HCT116 (cell line): Measurements from ENCODE around the gene SORBS1. TPM values are rescaled to one million over a fixed set of nuclear protein-coding genes. Genes with fewer than 3 reads are reported as not detected.

Experiments
- ATAC-seq: fragments of 200-7000 bp; cut with Tn5 transposase; 2 replicates; pipeline ENCODE4 v1.9.1; 2020; ENCODE audit warnings: mild to moderate bottlenecking, moderate library complexity
- BruUV-seq: library from RNA; stranded (reverse); fragments of 400-500 nt; replicated peaks from 2 replicates; lab custom pipeline; 2021; lab: Mats Ljungman, UMichigan
- CTCF ChIA-PET: fragments of 300-600 bp; sonication (Branson Sonifier 250); formaldehyde crosslinking; loops from one replicate; lab custom pipeline; 2021; ENCODE audit warnings: antibody characterized with exemption; lab: Charles Lee
- POLR2A ChIA-PET: fragments of 300-600, 350-600 bp; sonication (Branson Sonifier 250); formaldehyde crosslinking; loops from one replicate; lab custom pipeline; 2021; ENCODE audit warnings: antibody characterized with exemption; lab: Charles Lee
- RAD21 ChIA-PET, 2 experiments: fragments of 300-600 bp; sonication (Branson Sonifier 250); formaldehyde crosslinking; loops; one replicate each; lab custom pipeline; 2023; ENCODE audit warnings: low total read pairs in 2 of 2; ENCODE audit not compliant: uncharacterized antibody in 2 of 2, unreplicated experiment in 2 of 2, low non-redundant PET in 1 of 2; lab: Charles Lee
- DNase-seq: peaks from one replicate; pipeline ENCODE4 v3.0.0-alpha.2; 2010; ENCODE audit warnings: low read depth, low spot score
- H2AFZ ChIP-seq: fragments of 200-600 bp; shearing (Covaris generic), sonication (generic); 2 replicates; pipeline ENCODE4 v1.6.1; 2017; ENCODE audit warnings: low read depth, mixed run types, mixed read lengths, antibody characterized with exemption, low read length; ENCODE audit not compliant: poor library complexity, severe bottlenecking
- H3K27ac ChIP-seq: 2 replicates; pipeline ENCODE4 v1.5.1; 2012; ENCODE audit warnings: low read depth, low read length
- H3K27me3 ChIP-seq: fragments of 200-600 bp; sonication (generic); 2 replicates; pipeline ENCODE4 v1.6.1; 2016; ENCODE audit warnings: mixed run types, low read length, mixed read lengths; ENCODE audit not compliant: insufficient read depth
- H3K36me3 ChIP-seq, 2 experiments: fragments of 200-500 bp in 1 of 2; fragments of 200-600 bp in 1 of 2; sonication (Bioruptor generic) in 1 of 2; sonication (generic) in 1 of 2; 2 replicates each; pipeline versions ENCODE4 v1.5.1 to v1.6.1; 2014 to 2016; ENCODE audit warnings: low read length in 2 of 2, inconsistent platforms in 1 of 2, mixed read lengths in 1 of 2, mixed run types in 1 of 2; ENCODE audit not compliant: insufficient read depth in 2 of 2, control insufficient read depth in 1 of 2
- H3K4me1 ChIP-seq, 2 experiments: fragments of 200-600 bp in 1 of 2; sonication (generic) in 1 of 2; 2 replicates each; pipeline versions ENCODE4 v1.5.1 to v1.6.1; 2012 to 2017; ENCODE audit warnings: low read length in 2 of 2, inconsistent platforms in 1 of 2, mild to moderate bottlenecking in 1 of 2, mixed read lengths in 1 of 2, mixed run types in 1 of 2, moderate library complexity in 1 of 2; ENCODE audit not compliant: insufficient read depth in 2 of 2, control insufficient read depth in 1 of 2
- H3K4me2 ChIP-seq: fragments of 200-600 bp; sonication (generic); 2 replicates; pipeline ENCODE4 v1.6.1; 2017; ENCODE audit warnings: mixed run types, low read length, mixed read lengths
- H3K4me3 ChIP-seq, 2 experiments: fragments of 200-600 bp in 1 of 2; sonication (generic) in 1 of 2; replicated peaks in 1 of 2; 2 replicates each; pipeline ENCODE4 v1.5.1; 2011 to 2016; ENCODE audit warnings: low read length in 2 of 2, control low read depth in 1 of 2, low read depth in 1 of 2, mild to moderate bottlenecking in 1 of 2, mixed read lengths in 1 of 2, mixed run types in 1 of 2
- H3K79me2 ChIP-seq: fragments of 200-600 bp; sonication (generic); 2 replicates; pipeline ENCODE4 v1.6.1; 2017; ENCODE audit warnings: mild to moderate bottlenecking, mixed run types, low read length, moderate library complexity, mixed read lengths; ENCODE audit not compliant: insufficient read depth
- H3K9ac ChIP-seq: fragments of 200-600 bp; sonication (generic); 2 replicates; pipeline ENCODE4 v1.6.1; 2016; ENCODE audit warnings: low read length, mixed read lengths
- H3K9me2 ChIP-seq: fragments of 200-600 bp; sonication (generic), shearing (Covaris generic); 2 replicates; pipeline ENCODE4 v1.6.1; 2017; ENCODE audit warnings: mixed run types, mild to moderate bottlenecking, moderate library complexity; ENCODE audit not compliant: insufficient read depth
- H3K9me3 ChIP-seq, 2 experiments: fragments of 200-500 bp in 1 of 2; fragments of 200-600 bp in 1 of 2; sonication (Bioruptor generic) in 1 of 2; sonication (generic) in 1 of 2; 2 replicates each; pipeline ENCODE4 v1.6.1; 2014 to 2017; ENCODE audit warnings: low read length in 2 of 2, mixed read lengths in 2 of 2, inconsistent platforms in 1 of 2, low read depth in 1 of 2, mild to moderate bottlenecking in 1 of 2, mixed run types in 1 of 2, moderate library complexity in 1 of 2; ENCODE audit not compliant: control insufficient read depth in 1 of 2, insufficient read depth in 1 of 2
- H4K20me1 ChIP-seq: fragments of 200-600 bp; sonication (generic), shearing (Covaris generic); 2 replicates; pipeline ENCODE4 v1.6.1; 2017; ENCODE audit warnings: mixed run types, mild to moderate bottlenecking, moderate library complexity; ENCODE audit not compliant: insufficient read depth
- CBX3 ChIP-seq: IDR thresholded peaks from 2 replicates; pipeline ENCODE4 v1.6.1; 2012; ENCODE audit warnings: low read depth
- EZH2phosphoT487 ChIP-seq: fragments of 200-600 bp; IDR thresholded peaks from 2 replicates; pipeline ENCODE4 v1.6.1; 2018; ENCODE audit warnings: antibody characterized with exemption, borderline replicate concordance
- JUND ChIP-seq: IDR thresholded peaks from 2 replicates; pipeline ENCODE4 v1.6.1; 2012
- TCF7L2 ChIP-seq: IDR thresholded peaks from 2 replicates; pipeline ENCODE4 v1.7.0; 2011; ENCODE audit warnings: borderline replicate concordance, inconsistent platforms; ENCODE audit not compliant: insufficient read depth, insufficient read length; ENCODE audit errors: extremely low read depth
- ZNF274 ChIP-seq: fragments of 200-500 bp; sonication (Bioruptor generic); IDR thresholded peaks from 2 replicates; pipeline ENCODE4 v1.6.1; 2014; ENCODE audit warnings: mild to moderate bottlenecking, low read depth, low read length, inconsistent platforms
- intact Hi-C: fragments of 100-400 bp; cut with micrococcal nuclease; formaldehyde crosslinking; loops from 2 replicates; pipeline ENCODE4 v1.10.0; 2022
- total RNA-seq: library from RNA; stranded (reverse); gene quantifications from one replicate; pipeline ENCODE4 v1.2.1, GENCODE V29; 2021; ENCODE audit not compliant: unreplicated experiment
- TF ChIP-seq, protein P1 (sequence below): IDR thresholded peaks from 2 replicates; pipeline ENCODE4 v1.6.1; 2012
- TF ChIP-seq, protein P2 (sequence below), 3 experiments: fragments of 200-600 bp in 1 of 3; sonication (generic) in 1 of 3; IDR thresholded peaks in 2 of 3; conservative IDR thresholded peaks in 1 of 3; 2 replicates each; pipeline ENCODE4 v1.5.1; 2012 to 2017; ENCODE audit warnings: low read depth in 2 of 3, low read length in 2 of 3, antibody characterized with exemption in 1 of 3, borderline replicate concordance in 1 of 3, control low read depth in 1 of 3, mild to moderate bottlenecking in 1 of 3, mixed read lengths in 1 of 3, mixed run types in 1 of 3, moderate library complexity in 1 of 3; ENCODE audit not compliant: insufficient read depth in 1 of 3
- TF ChIP-seq, protein P3 (sequence below): IDR thresholded peaks from 2 replicates; pipeline ENCODE4 v1.6.1; 2012; ENCODE audit warnings: low read depth

Gene SORBS1
- total RNA-seq, 1 experiment from 2014 or later: 3.4 TPM

DNA sequence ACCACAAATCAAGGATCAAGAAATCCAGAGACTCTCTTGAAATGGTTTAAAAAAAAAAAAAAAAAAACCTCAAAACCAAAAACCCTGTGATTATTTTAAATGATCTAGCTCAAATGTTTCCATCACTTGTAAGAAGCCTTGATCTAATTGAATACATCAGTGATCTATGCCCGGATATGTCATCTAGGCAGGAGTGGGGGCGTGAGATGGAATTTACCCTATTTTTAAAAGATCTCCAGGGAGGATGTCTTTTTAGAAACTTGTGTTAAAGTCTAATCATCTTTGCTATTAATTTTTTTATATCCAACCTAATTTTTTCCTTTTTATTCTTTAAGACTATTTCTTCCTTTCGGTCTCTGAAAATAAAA is 169.0 kb downstream of the SORBS1 start:
- no peaks in the 10 kb centered on the region for H3K79me2 ChIP-seq
- ChIA-PET RAD21 (no interaction called here), CTCF (interaction anchor here (1.0 kb wide), 1 partner anchor 38 kb away, joined by 4 read pairs; no protein-coding TSS in a partner anchor), POLR2A (no interaction called here)
- intact Hi-C loops: no loop called here
- TF ChIP-seq EZH2phosphoT487 (no peak), TCF7L2 (no peak), ZNF274 (no peak), CBX3 (no peak), JUND (no peak)
- TF ChIP-seq, protein P1, sequence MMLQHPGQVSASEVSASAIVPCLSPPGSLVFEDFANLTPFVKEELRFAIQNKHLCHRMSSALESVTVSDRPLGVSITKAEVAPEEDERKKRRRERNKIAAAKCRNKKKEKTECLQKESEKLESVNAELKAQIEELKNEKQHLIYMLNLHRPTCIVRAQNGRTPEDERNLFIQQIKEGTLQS: no peak
- TF ChIP-seq, protein P2, sequence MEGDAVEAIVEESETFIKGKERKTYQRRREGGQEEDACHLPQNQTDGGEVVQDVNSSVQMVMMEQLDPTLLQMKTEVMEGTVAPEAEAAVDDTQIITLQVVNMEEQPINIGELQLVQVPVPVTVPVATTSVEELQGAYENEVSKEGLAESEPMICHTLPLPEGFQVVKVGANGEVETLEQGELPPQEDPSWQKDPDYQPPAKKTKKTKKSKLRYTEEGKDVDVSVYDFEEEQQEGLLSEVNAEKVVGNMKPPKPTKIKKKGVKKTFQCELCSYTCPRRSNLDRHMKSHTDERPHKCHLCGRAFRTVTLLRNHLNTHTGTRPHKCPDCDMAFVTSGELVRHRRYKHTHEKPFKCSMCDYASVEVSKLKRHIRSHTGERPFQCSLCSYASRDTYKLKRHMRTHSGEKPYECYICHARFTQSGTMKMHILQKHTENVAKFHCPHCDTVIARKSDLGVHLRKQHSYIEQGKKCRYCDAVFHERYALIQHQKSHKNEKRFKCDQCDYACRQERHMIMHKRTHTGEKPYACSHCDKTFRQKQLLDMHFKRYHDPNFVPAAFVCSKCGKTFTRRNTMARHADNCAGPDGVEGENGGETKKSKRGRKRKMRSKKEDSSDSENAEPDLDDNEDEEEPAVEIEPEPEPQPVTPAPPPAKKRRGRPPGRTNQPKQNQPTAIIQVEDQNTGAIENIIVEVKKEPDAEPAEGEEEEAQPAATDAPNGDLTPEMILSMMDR (IDR thresholded peaks at IDR 0.05 in 2 of 3, conservative IDR thresholded peaks at IDR 0.05 in 1 of 3; ENCODE audit: borderline replicate concordance in 1 of 3, insufficient read depth in 1 of 3, low read depth in 2 of 3, low read length in 2 of 3): no peak
- TF ChIP-seq, protein P3, sequence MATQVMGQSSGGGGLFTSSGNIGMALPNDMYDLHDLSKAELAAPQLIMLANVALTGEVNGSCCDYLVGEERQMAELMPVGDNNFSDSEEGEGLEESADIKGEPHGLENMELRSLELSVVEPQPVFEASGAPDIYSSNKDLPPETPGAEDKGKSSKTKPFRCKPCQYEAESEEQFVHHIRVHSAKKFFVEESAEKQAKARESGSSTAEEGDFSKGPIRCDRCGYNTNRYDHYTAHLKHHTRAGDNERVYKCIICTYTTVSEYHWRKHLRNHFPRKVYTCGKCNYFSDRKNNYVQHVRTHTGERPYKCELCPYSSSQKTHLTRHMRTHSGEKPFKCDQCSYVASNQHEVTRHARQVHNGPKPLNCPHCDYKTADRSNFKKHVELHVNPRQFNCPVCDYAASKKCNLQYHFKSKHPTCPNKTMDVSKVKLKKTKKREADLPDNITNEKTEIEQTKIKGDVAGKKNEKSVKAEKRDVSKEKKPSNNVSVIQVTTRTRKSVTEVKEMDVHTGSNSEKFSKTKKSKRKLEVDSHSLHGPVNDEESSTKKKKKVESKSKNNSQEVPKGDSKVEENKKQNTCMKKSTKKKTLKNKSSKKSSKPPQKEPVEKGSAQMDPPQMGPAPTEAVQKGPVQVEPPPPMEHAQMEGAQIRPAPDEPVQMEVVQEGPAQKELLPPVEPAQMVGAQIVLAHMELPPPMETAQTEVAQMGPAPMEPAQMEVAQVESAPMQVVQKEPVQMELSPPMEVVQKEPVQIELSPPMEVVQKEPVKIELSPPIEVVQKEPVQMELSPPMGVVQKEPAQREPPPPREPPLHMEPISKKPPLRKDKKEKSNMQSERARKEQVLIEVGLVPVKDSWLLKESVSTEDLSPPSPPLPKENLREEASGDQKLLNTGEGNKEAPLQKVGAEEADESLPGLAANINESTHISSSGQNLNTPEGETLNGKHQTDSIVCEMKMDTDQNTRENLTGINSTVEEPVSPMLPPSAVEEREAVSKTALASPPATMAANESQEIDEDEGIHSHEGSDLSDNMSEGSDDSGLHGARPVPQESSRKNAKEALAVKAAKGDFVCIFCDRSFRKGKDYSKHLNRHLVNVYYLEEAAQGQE: no peak
- H3K27ac ChIP-seq: no peak overlapping the region
- no peaks in the 10 kb centered on the region for H3K36me3 ChIP-seq
- no peak overlapping the region for H3K4me3 ChIP-seq
- no peak overlapping the region for H3K4me2 ChIP-seq
- no peaks in the 10 kb centered on the region for H4K20me1 ChIP-seq
- H2AFZ ChIP-seq: no peak overlapping the region
- H3K4me1 ChIP-seq: peaks cover 4 to 18% of the 10 kb centered on the region in 2 experiments; a peak in 2 of 4 replicates
- H3K9me2 ChIP-seq: no peaks in the 10 kb centered on the region
- H3K9me3 ChIP-seq: no peaks in the 10 kb centered on the region
- no peaks in the 10 kb centered on the region for H3K27me3 ChIP-seq
- no peak overlapping the region for H3K9ac ChIP-seq
- ATAC-seq (no peak), DNase-seq (no peak)
- no TSS peak for BruUV-seq
